GM18909 (cell line): Measurements from ENCODE around the gene FAM240B.

Experiments used
- ATAC-seq: cut with Tn5 transposase; IDR thresholded peaks from one replicate; pipeline ENCODE4 v1.9.1; 2021; ENCODE audit warnings: mild to moderate bottlenecking; ENCODE audit not compliant: unreplicated experiment, poor library complexity

FAM240B gene

DNA sequence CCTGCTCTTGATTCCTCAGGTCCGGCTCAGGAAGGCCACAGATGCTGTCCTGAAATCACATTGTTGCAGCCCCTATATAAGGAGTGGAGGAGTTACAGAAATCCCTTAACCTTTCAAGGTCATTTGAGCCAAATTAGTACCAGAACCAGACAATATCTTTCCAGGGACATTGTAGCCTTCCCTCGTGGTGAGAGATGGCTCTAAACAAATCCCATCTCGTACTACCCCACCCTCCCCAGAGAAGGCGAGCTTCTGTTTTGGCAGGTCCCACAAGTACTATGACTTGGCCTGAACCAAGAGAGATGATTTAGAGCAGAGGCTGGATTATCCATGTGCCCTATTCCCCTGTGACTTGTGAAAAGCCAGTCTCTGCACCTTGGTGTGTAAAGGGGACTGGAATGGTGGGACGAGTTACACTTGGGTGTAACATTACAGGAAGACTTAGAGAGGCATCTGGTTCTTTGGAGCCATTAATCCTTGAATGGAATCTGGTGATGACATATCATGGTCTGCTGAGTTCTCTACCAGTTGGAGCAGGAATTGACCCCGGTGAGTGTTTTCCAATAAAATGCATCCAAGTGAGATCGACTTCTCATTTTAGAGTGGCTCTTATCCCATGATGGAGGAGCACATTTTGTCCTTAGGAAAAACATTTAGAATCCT is at the start of gene FAM240B:
Gene FAM240B, minus strand, starts transcription at position 51 of the 663 bp plus-strand sequence. CDS start 16,134 bp downstream, outside the sequence.
- ATAC-seq, result no peak

DNA sequence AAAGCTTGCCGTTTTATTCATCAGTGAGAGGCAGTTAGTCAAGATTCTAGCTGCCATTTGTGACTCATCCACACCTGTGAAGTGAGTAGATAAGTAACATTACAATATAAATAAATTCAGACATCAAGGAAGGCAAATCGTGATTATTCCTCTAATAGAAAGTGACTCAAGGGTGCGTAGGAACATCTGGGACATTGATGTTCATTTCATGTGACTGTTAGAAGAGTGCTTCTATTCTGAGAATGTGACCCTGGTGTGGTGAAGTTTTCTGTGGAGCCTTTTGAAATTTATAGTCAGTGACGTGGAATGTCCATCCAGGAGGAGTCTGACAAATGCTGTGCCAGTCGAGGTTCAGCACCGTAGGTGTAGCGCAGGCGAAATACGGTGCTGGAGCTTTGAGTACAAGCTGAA is 48.4 kb upstream of the FAM240B start:
- no peak for ATAC-seq

DNA sequence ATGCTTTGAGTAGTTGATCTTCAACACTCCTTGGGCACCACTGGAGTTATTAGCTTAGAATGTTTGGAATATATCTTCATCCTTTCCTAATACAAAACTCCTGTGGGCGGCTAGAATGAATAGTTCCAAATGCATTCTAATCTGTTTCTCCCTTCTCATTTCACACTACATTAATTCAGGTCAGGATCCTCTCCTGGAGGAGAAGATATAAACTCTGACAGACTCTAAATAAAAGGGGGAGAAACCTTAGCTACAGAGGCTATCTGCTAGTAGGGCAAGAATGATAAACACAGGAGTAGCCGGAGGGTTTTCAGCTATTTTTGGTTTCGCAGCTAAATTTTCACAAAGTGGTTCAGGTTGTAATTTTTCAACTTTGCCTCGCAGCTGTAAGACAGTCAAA is 45.2 kb upstream of the FAM240B start:
- no peak for ATAC-seq

DNA sequence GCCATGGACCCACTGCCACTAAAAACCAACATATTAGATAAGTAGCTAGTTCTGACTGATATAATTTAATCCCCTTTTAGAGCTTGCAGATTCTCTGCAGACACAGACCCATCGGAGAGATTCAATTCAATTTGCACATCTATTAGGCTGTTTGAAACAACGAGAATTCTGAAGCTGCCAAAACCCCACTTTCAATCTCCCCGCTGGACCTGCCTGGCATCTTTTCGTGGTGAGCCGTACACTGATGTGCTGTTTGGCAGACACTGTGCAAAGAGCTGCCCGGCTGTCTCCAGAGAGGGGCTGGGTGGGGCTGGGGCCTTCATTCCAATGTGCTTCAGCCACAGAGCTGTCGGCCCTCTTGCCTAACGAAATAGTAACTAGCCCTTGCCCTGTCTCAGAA is 42.1 kb upstream of the FAM240B start:
- ATAC-seq, result no peak

DNA sequence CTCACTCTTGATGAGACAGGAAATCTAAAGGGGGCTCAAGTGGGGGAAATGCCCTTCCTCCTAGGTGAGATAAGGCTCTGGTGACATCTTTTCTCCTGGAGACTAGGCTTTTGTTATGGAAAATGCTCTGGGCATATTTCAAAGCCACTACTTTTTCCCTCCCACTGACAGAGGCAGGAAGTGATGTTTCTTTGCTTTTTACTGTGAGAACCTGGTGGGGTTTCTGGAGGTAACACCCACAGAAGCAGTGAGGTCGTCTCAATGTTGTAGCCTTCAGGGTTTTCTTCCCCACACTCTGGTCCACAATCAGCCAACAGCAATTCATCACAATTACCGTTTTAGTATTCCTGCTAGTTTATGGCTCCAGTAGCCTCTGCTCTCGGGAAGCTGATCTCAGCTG is 41.4 kb upstream of the FAM240B start:
- ATAC-seq, result no peak

DNA sequence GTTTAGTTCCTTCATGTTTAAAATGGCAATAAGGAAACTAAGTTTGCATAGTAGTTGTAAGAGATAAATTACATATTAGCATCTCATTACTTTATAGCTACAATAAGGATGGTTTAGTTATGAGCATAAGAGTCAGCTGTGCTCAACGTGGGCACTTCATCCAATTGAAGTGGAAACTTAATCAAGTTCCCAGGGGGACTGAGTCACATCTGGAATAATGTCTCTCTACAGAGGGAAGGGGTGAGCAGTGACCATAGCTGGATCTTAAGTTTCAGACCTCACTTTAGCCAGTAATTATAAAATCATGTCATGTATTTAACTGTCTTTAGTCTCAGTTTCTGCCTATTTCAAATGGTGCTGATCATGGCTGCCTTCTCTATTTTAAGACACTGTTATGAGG is 36.8 kb upstream of the FAM240B start:
- no peak for ATAC-seq

DNA sequence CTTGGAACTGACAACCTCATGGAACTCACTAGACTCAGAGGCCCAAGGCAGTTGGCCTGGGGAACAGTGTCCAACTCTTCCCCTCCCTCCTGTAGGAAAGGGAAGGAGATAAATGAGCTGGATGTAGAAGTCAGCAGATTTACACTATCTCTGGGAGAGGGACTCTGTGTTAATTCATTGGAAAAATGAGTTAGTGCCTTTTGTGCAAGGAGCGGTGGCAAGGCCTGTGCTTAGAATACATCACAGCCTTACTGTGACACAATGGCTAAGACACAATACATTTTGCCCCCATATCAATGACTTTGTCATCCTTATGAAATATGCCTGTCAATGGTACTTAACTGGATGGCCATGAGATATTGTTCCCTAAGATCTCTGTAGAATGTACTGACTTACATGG is 28.0 kb upstream of the FAM240B start:
- ATAC-seq, result no peak

DNA sequence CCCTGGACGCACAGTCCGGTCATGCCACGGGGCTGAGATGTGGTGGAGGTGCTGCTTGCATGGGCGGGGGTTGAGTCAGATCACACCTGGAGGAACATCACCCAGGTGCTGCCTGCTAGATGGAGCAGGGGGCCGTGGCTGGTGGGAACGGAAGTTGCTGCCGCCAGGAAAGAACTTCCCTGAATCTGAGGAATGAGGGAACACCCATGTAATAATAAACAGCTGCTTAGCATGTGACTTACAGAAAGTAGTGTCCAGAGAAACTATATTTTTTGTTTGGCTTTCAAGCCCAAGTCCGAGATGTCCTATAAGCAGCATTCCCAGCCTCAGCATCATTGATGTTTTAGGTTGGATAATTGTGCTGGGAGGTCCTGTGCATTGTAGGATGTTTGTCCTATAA is 27.1 kb upstream of the FAM240B start:
- ATAC-seq, result no peak

DNA sequence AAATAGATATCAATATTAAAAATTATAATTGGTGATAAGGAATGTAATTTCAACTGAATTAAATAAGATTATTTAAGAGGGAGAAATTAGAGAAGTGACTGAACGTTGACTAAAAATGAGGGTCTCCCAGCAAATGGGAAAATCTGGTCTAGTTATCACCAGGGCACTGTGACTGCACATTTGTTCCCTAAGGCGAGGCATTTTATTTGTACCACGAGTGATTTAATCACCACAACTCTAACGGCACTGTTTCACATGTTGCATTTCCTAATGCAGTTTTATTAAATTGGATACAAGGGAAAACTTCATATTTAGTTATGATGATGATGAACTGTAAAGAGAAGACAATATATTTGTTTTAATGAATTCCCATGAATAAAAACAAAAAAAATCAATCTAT is 26.4 kb upstream of the FAM240B start:
- no peak for ATAC-seq

DNA sequence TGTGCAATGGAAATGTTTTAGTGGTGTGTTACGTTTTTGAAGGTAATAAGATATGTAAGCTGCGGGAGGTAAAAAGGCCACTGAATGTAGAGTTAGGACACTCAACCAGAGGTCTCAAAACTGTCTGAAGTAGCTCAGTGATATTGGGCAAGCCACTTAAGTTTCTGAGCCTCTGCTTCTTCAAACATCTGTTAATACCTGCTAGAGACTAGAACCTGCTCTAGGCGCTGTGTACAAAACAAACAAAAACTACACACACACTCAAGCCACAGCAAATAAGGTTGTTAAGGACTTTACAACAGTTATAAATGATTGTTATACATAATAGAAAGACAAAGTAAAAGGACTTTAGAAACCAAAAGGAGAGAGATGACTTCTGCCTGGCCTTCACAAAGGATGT is 24.6 kb upstream of the FAM240B start:
- no peak for ATAC-seq

DNA sequence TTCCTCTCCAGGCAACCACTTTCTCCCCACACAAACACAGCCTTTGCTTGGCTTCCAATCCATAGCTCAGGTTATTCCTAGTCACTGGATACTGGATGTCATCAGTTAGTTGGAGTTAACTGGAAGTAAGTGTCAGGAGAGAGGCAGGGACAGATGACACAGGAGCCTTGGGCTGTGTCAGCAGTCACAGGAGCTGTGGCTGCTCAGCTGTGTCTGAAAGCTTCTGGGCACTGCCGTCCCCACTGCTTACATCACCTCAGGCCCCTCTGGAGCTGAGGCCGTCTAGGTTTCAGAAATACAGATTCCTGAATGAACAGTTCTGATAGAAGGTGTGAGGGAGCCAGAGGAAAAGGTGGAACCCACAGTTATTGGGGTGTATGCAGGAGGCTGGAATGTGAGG is 17.3 kb upstream of the FAM240B start:
- no peak for ATAC-seq

DNA sequence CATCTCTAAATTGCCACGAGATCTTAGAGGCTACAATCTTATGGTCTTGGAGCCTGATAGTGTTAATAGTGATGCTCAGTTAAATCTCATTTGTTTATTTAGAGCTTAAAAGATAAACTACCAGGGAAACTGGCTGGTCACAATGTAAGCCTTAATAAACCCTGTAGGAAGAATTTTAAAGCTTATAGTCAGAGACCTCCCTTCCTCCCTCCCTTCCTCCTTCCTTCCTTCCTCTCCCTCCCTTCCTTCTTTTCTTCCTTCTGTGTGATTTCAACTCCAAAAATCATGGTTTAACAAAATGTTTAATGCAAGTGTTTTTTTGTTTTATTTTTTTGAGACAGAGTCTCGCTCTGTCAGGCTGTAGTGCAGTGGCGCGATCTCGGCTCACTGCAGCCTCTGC is 14.9 kb upstream of the FAM240B start:
- ATAC-seq, result no peak

DNA sequence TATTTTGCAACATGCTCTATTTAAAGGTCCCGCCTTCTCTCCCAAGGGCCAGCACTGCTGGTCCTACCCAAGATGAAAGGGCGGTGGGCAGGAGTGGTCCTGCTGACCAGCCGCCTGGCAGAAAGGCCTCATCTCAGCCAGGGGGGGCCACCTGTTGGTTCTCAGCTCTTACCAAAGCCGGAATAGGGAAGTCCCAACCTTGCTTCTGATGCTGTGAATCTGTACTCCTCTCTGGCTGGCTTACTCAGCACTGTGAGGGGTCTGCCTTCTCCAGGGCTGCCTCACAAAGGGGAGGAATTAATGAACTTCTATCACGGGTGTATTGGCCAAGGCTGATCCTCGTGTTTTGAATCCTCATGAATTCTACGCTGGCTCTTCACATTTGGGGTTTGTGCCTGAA is 13.6 kb upstream of the FAM240B start:
- no peak for ATAC-seq

DNA sequence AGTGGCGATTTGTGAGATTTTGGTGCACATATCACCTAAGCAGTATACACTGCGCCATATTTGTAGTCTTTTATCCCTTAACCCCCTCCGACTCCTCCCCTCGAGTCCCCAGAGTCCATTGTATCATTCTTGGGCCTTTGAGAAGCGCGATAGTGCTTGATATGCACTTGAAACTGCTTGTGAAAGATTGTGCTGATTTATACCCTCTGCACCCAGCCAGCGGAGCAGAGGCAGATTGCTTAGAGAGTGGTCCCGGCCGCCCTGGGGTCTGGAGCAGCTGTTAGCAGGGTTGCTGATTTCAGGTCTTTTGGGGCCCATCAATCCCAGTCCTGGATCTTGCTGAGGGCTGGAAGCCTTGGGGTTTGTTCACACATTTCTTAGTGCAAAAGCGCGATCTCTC is 13.0 kb upstream of the FAM240B start:
- no peak for ATAC-seq

DNA sequence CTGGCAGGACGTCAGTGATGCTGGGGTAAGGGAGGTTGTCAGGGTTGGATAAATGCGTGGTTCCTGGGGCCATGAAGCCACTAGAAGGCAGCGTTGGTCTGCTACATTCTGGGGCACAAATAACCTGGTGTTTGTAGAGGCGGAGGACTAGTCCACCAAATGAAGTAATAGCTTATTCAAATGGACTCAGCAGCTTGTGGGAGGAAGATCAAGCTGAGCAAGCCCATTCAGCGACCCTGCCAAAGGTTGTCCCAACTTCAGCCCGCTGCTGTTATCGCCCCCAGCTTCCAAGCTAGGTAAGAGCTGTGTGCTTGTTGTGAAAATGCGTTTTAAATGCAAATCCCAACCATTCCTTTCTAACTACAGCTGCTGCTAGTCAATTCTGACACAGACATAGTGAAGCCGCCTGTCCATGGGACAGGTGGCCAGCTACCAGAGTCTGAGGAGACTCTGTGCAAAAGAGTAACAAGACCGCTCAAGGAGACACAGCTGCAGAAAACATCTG is 7.6 kb upstream of the FAM240B start:
- ATAC-seq, result no peak

DNA sequence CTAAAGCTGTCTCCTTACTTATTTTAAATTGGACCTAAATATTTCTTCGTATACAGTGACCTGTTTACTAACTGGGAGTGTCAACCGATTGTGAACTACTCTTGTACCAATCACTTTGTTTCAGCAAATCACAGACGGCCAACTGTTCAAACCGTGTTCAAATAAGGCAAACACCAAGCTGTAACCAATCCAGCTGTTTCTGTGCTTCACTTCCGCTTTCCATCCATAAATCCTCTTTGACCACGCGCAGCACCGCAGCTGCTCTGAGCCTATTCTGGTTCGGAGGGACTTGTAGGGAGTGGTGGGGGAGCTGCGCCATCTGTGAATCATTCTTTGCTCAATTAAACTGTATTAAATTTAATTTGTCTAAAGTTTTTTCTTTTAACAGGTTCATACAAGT is 4.8 kb upstream of the FAM240B start:
- ATAC-seq, result no peak

DNA sequence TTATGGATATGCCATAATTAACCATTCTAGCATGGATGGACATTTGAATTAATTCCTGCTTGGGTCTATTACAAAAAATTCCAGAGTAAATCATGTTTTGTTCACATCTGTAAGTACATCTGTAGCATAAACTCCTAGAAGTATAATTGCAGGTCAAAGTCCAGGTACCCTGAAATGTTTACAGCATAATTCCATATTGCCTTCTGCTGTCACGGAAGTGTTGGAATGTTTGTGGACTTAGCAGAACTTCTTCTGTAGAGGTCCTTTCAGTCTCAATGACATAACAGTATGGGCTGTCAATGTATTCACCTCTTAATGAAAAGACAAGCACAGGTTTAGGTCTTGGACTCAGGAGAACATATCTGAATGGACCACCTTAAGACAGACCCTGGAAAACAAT is 1.8 kb downstream of the FAM240B start:
- ATAC-seq, result no peak

DNA sequence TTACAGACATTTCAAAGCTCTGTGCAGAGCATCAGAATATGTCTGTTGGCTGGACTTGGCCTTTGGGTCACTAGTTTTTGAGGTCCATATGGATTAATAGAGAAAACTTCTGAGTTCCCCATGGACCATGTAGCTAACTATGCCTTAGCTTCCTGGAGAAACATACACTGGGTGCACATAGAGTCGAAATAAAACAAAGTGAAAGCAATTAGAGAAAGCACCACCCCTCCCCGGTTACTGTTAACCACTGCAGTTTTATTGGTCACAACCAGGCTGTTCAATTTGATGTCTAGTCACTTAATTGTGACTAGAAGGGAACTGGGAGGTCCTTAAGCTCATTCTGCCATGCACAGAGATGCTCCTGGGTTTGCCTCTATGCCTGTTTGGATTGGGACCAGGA is 4.2 kb downstream of the FAM240B start:
- no peak for ATAC-seq

DNA sequence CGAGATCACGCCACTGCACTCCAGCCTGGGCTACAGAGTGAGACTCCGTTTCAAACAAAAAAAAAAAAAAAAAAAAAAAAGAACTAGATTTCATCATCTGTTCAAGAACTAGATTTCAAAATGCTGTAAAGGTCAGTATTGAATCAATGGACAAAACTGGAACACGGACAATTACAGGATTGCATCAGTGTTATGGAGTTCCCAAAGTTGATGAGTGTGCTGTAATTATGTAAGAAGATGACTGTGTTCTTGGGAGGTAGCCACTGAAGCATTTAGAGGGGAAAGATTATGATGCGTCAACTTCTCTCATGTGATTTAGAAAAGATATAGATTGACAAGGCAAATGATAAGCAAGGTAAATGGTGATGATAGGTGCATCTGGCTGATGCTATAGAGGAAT is 6.5 kb downstream of the FAM240B start:
- no peak for ATAC-seq

DNA sequence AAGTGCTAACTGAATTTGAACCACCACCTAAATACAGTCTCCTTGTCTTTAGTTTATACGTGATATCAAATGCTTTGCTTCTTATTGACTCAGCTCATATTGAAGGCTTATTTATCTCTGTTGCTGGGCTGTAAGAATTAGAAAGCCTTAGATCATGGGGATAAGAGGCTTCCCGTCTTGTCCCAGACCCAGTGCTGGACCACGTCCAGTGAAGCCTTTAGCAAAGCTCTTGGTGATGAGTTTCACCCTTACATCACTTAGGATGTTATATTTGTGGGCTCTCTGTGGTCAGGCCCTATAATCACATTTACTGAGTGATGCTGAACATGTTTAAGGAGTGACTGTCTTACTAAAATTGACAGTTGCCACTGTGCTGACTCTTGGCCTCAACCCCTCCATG is 11.2 kb downstream of the FAM240B start:
- ATAC-seq, result no peak

DNA sequence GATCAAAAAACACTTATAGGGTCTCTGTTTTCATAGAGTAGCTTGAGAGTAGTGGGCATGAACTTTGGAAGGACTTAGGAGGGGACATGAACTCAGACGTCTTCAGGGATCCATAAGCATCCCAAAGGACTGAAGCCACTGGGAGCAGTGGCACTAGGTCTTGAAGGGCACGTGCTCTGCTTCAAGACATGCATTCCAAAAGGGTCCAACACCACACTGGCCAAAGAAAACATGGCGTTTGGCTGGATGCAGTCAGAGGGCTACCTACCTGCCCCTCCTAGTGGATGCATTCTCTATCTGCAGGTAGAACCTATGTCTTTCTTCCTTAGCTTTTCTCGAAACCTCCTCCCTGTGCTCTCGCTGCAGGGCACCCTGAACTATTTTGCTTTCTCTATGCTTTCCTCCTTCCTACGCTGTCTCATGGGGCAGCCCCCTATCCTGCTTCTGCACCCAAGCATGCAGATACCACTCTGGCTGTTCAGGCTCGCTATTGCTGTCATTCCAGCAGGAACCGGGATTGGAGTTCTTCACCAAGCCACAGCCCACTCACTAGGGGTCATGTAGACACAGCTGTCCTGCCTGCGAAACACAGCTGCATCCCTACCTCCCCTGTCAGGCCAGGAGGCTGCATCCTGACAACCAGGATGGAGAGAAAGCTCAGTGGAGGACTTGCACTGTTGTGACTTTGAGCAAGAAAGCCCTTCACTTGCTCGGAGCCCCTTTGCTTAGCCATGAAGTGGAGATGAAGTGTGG is 11.9 kb downstream of the FAM240B start:
- ATAC-seq, result peak; percentile 66

DNA sequence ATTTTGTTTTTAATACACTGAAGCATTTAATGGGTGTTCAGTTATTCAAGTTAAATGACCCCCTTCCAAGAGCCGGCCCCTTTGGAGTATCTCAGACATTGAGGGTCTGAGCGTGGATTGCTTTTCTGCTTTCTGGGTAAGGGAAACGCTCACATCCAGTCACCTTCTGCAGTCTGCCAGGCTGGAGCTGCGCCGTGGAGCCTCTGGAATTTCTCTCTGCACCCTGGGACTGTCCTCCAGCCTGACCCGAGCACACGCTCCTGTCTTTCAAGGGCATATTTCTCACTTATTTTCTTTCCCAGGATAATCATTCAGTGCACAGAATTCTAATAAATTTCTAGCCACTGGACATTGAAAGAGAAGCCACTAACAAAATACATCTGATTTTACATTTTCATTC is 13.4 kb downstream of the FAM240B start:
- ATAC-seq, result no peak
